Measurements from ENCODE around the gene PCDHA8.
"Not testable (repeated sequence)": the region's sequence is repeated elsewhere in the genome, so short reads cannot be mapped to it uniquely, and the experiment has no call there.

The PCDHA8 gene

DNA sequence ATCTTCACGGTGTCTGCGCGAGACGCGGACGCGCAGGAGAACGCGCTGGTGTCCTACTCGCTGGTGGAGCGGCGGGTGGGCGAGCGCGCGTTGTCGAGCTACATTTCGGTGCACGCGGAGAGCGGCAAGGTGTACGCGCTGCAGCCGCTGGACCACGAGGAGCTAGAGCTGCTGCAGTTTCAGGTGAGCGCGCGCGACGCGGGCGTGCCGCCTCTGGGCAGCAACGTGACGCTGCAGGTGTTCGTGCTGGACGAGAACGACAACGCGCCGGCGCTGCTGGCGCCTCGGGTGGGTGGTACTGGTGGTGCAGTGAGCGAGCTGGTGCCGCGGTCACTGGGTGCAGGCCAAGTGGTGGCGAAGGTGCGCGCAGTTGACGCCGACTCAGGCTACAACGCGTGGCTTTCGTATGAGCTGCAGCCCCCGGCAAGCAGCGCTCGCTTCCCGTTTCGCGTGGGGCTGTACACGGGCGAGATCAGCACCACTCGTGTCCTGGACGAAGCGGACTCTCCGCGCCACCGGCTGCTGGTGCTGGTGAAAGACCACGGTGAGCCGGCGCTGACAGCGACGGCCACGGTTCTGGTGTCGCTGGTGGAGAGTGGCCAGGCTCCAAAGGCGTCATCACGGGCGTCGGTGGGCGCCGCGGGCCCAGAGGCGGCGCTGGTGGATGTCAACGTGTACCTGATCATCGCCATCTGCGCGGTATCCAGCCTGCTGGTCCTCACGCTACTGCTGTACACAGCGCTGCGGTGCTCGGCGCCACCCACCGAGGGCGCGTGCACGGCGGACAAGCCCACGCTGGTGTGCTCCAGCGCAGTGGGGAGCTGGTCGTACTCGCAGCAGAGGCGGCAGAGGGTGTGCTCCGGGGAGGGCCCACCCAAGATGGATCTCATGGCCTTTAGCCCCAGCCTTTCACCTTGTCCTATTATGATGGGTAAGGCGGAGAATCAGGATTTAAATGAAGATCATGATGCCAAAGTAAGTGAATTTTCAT, 11.2 kb upstream of the PCDHA8 start:
- not testable (repeated sequence) for DNase-seq

- DNase-seq: peak; percentile 25
These were observed 7.0 kb upstream of the PCDHA8 start, which contains the start of gene PCDHA7 for GRCh38 chr5:140833993-140834392. PCDHA7 (plus strand) TSS chr5:140834269; CDS start chr5:140834384, 115 bp downstream.

- DNase-seq: not testable (repeated sequence)
These were observed 6.5 kb upstream of the PCDHA8 start for GRCh38 chr5:140834439-140835008.

- no peak for DNase-seq
These were observed 5.1 kb upstream of the PCDHA8 start for GRCh38 chr5:140835622-140836510.

- DNase-seq: no peak
These were observed 2.1 kb downstream of the PCDHA8 start for GRCh38 chr5:140842798-140843733.

- DNase-seq: not testable (repeated sequence)
These were observed 7.4 kb downstream of the PCDHA8 start, which contains the start of gene PCDHA9 for GRCh38 chr5:140848139-140849102. PCDHA9 (plus strand) TSS chr5:140848382; CDS start chr5:140848496, 114 bp downstream.

- DNase-seq: not testable (repeated sequence)
These were observed 9.0 kb downstream of the PCDHA8 start for GRCh38 chr5:140849831-140850634.

GRCh38 chr5:140855772-140856674, 15.0 kb downstream of the PCDHA8 start, which contains the start of gene PCDHA10:
PCDHA10 (plus strand) TSS chr5:140855897; CDS start chr5:140856049, 152 bp downstream.
- DNase-seq: no peak

DNA sequence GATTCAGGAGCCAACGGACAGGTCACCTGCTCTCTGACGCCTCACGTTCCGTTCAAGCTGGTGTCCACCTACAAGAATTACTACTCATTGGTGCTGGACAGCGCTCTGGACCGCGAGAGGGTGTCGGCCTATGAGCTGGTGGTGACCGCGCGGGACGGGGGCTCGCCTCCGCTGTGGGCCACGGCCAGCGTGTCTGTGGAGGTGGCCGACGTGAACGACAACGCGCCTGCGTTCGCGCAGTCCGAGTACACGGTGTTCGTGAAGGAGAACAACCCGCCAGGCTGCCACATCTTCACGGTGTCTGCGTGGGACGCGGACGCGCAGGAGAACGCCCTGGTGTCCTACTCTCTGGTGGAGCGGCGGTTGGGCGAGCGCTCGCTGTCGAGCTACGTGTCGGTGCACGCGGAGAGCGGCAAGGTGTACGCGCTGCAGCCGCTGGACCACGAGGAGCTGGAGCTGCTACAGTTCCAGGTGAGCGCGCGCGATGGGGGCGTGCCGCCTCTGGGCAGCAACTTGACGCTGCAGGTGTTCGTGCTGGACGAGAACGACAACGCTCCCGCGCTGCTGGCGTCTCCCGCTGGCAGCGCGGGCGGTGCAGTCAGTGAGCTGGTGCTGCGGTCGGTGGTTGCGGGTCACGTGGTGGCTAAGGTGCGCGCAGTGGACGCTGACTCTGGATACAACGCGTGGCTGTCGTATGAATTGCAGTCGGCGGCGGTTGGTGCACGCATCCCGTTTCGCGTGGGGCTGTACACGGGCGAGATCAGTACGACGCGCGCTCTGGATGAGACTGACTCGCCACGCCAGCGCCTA, 16.4 kb downstream of the PCDHA8 start:
- DNase-seq: no peak

GRCh38 chr5:140857987-140858240, 16.9 kb downstream of the PCDHA8 start:
- DNase-seq: no peak

- no peak for DNase-seq
These were observed 21.7 kb downstream of the PCDHA8 start for GRCh38 chr5:140862441-140863295.

- no peak for DNase-seq
These were observed 28.0 kb downstream of the PCDHA8 start, which contains the start of gene PCDHA11 for GRCh38 chr5:140868721-140869554. PCDHA11 (plus strand) TSS chr5:140868957; CDS start chr5:140869104, 147 bp downstream.

DNA sequence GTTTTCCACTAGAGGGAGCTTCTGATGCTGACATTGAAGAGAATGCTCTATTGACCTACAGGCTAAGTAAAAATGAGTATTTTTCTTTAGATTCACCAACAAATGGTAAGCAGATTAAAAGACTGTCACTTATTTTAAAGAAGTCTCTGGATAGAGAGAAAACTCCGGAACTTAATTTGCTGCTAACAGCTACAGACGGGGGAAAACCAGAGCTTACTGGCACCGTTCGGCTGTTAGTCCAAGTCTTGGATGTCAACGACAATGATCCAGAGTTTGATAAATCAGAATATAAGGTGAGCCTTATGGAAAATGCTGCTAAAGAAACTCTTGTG, 28.5 kb downstream of the PCDHA8 start:
- no peak for DNase-seq

DNA sequence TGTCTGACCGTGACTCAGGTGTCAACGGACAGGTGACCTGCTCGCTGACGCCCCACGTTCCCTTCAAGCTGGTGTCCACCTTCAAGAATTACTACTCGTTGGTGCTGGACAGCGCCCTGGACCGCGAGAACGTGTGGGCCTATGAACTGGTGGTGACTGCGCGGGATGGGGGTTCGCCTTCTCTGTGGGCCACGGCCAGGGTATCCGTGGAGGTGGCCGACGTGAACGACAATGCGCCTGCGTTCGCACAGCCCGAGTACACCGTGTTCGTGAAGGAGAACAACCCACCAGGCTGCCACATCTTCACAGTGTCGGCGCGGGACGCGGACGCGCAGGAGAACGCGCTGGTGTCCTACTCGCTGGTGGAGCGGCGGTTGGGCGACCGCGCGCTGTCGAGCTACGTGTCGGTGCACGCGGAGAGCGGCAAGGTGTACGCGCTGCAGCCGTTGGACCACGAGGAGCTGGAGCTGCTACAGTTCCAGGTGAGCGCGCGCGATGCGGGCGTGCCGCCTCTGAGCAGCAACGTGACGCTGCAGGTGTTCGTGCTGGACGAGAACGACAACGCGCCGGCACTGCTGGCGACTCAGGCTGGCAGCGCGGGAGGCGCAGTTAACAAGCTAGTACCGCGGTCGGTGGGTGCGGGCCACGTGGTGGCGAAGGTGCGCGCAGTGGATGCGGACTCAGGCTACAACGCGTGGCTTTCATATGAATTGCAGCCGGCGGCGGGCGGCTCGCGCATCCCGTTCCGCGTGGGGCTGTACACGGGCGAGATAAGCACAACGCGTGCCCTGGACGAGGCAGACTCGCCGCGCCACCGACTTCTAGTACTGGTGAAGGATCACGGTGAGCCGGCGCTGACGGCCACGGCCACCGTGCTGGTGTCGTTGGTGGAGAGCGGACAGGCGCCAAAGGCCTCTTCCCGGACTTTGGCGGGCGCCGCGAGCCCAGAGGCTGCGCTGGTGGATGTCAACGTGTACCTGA, 29.5 kb downstream of the PCDHA8 start:
- no peak for DNase-seq
